ENCODE data around the gene FAM200C. TPM values are rescaled to one million over a fixed set of nuclear protein-coding genes. Genes with fewer than 3 reads are reported as not detected.

FAM200C gene
- total and polyA plus RNA-seq, 11 donors = 2.2 to 5.0 (median 3.4) TPM

DNA sequence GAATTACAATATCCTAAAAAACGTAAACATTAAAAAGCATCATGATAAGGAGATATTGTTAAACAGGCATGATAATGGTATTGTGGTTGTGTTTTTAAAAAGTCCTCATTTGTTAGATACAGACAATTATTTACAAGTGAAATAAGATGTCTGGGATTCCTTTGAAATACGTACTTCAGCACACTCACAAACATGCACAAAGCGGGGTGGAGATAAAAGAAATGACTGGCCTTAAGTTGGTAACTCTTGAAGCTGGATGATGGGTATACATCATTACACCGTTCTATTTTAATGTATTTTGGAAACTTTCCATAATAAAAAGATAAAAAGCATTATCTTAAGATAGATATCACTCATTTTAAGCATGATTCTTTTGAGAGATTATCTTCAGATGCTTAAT is 1.0 kb downstream of the FAM200C start:
- no peak for ATAC-seq
- intact Hi-C loops (cut with DNase I) = loop anchor here in 3 of 10 donors (5.0 to 10.0 kb wide), 3 partner anchors 284 to 377 kb away; partner anchors contain the start of gene PWWP2A (in 1 of the 3)
- TF ChIP-seq, protein P1, sequence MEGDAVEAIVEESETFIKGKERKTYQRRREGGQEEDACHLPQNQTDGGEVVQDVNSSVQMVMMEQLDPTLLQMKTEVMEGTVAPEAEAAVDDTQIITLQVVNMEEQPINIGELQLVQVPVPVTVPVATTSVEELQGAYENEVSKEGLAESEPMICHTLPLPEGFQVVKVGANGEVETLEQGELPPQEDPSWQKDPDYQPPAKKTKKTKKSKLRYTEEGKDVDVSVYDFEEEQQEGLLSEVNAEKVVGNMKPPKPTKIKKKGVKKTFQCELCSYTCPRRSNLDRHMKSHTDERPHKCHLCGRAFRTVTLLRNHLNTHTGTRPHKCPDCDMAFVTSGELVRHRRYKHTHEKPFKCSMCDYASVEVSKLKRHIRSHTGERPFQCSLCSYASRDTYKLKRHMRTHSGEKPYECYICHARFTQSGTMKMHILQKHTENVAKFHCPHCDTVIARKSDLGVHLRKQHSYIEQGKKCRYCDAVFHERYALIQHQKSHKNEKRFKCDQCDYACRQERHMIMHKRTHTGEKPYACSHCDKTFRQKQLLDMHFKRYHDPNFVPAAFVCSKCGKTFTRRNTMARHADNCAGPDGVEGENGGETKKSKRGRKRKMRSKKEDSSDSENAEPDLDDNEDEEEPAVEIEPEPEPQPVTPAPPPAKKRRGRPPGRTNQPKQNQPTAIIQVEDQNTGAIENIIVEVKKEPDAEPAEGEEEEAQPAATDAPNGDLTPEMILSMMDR (IDR thresholded peaks at IDR 0.05) = no peak
- TF ChIP-seq POLR2A (IDR thresholded peaks at IDR 0.05) = no peak

DNA sequence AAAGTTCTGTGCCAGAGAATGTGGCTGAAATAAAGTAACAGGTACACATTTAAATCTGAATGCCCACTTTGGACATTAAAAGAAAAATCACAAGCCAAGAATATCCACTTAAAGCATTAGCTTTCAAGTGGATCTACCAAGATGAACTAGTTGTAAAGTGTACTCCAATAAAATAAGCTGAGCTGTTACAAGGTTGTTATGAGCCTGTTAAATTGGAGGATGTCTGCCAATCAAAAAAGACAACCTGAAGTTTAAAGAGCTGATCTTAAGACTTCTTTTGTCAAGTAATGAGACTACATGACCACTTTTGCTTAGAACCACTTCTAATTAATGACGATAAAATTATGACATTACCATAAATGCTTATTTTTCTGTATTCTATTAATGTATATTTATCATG is 2.4 kb downstream of the FAM200C start:
- H3K36me3 ChIP-seq = peaks cover 0 to 20% (median 12%) of the 10 kb centered on the region in 9 donors
- ATAC-seq (no peak), DNase-seq (no peak)
- peaks cover 0 to 39% (median 28%) of the 10 kb centered on the region in 12 donors for H3K4me1 ChIP-seq
- intact Hi-C loops (cut with DNase I) = loop anchor here in 3 of 10 donors (5.0 to 10.0 kb wide), 3 partner anchors 283 to 375 kb away; partner anchors contain the start of gene PWWP2A (in 1 of the 3)
- no peak overlapping the region for H3K4me3 ChIP-seq
- WGBS, 4 donors = 90 to 100% (median 97%) methylated on average over 1 of the region's 1 CpG
- no peak overlapping the region for H3K27ac ChIP-seq
- no peak for TF ChIP-seq POLR2A (IDR thresholded peaks at IDR 0.05)
- TF ChIP-seq, protein P1 (IDR thresholded peaks at IDR 0.05) = no peak
- no peaks in the 10 kb centered on the region for H3K9me3 ChIP-seq
- H3K27me3 ChIP-seq = no peaks in the 10 kb centered on the region

More for the DNA sequence above, 1.0 kb downstream of the FAM200C start:
- DNase-seq = no peak
- H3K9me3 ChIP-seq = no peaks in the 10 kb centered on the region
- peaks cover 0 to 33% (median 25%) of the 10 kb centered on the region in 9 donors for H3K36me3 ChIP-seq
- H3K27ac ChIP-seq = peak overlapping the region in 3 of 12 donors; percentile 88 to 91 (median 89)
- WGBS, 4 donors = 28 to 50% (median 36%) methylated on average over 4 of the region's 4 CpGs
- H3K27me3 ChIP-seq = no peaks in the 10 kb centered on the region
- peaks cover 0 to 32% (median 28%) of the 10 kb centered on the region in 12 donors for H3K4me1 ChIP-seq
- H3K4me3 ChIP-seq = peak overlapping the region in 11 of 12 donors; percentile 36 to 89 (median 72)

DNA sequence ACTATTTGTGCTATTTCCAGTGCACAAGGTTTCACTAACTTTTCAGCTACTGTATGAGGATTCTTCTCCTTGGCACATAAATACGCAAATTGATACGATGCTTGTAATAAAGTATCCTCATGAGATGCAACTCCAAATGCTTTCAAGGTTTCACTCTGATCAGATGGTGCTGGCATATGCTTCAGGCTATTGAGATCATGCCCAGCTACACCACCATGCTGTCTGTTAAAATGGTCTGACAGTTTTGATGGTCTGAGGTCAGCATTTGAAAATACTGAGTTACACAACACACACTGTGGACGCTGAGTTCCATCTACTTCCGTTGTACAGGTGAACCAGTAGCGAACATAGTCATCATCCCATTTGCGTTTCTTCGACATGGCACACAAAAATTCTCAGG is 4.7 kb downstream of the FAM200C start:
- H3K4me1 ChIP-seq = peaks cover 0 to 35% (median 24%) of the 10 kb centered on the region in 12 donors
- no peak for ATAC-seq

More for the DNA sequence above, 4.7 kb downstream of the FAM200C start:
- intact Hi-C loops (cut with DNase I) = loop anchor here in 3 of 10 donors (5.0 to 10.0 kb wide), 3 partner anchors 280 to 373 kb away; partner anchors contain the start of gene PWWP2A (in 1 of the 3)
- TF ChIP-seq, protein P1 (IDR thresholded peaks at IDR 0.05) = no peak
- TF ChIP-seq POLR2A (IDR thresholded peaks at IDR 0.05) = no peak
- Histone ChIP-seq H3K36me3 (peaks cover 0 to 8% (median 0%) of the 10 kb centered on the region in 9 donors), H3K27ac (no peak overlapping the region), H3K9me3 (no peaks in the 10 kb centered on the region), H3K27me3 (no peaks in the 10 kb centered on the region), H3K4me3 (no peak overlapping the region)
- WGBS, 4 donors = 87 to 92% (median 90%) methylated on average over 7 of the region's 7 CpGs
- DNase-seq = no peak

Data from heart left ventricle (tissue), 16 donors.